Adrenal gland (tissue), 12 donors: ENCODE results near the gene TMEM175. TPM values are rescaled to one million over a fixed set of nuclear protein-coding genes. Genes with fewer than 3 reads are reported as not detected.
A peak's percentile ranks its signal among the peaks of the same experiment; 100 is the strongest.

Experiments
- DNase-seq, 7 donors: peaks; one replicate each; pipeline ENCODE4 v3.0.0-alpha.2; 2019 to 2020
- H3K27ac ChIP-seq, 5 donors: fragments of 200-600 bp; sonication (generic) in 4 of 5; 1 replicate in 3 of 5; 2 replicates in 2 of 5; pipeline versions ENCODE4 v1.5.1 to v1.8.0; 2016 to 2020; ENCODE audit warnings: mild to moderate bottlenecking in 1 of 5
- H3K27me3 ChIP-seq: fragments of 200-600 bp; 2 replicates; pipeline ENCODE4 v1.8.0; 2021
- H3K36me3 ChIP-seq, 2 donors: fragments of 200-600 bp; replicated peaks in 1 of 2; 1 replicate in 1 of 2; 2 replicates in 1 of 2; pipeline versions ENCODE4 v1.5.1 to v1.8.0; 2018 to 2022
- H3K4me1 ChIP-seq, 2 donors: fragments of 200-600 bp; replicated peaks in 1 of 2; 1 replicate in 1 of 2; 2 replicates in 1 of 2; pipeline versions ENCODE4 v1.5.1 to v1.8.0; 2018 to 2021
- H3K4me3 ChIP-seq, 4 donors: fragments of 200-600 bp; sonication (generic) in 3 of 4; one replicate each; pipeline ENCODE4 v1.5.1; 2016 to 2018
- H3K9me3 ChIP-seq, 3 donors: fragments of 200-600 bp; sonication (generic) in 1 of 3; replicated peaks in 1 of 3; 1 replicate in 2 of 3; 2 replicates in 1 of 3; pipeline versions ENCODE4 v1.5.1 to v1.8.0; 2016 to 2021
- POLR2A ChIP-seq, 2 donors: fragments of 450-650 bp; IDR thresholded peaks; one replicate each; pipeline ENCODE4 v1.6.1; 2017; ENCODE audit warnings: antibody characterized with exemption in 2 of 2, mild to moderate bottlenecking in 2 of 2, moderate library complexity in 1 of 2
- WGBS, 4 donors: extraction: QIAGEN DNeasy Blood & Tissue Kit in 2 of 4; methylation state at CpG; one replicate each; pipeline versions ENCODE4 v1.1.5 to v1.1.7; 2013 to 2017; 5-methylcytosine and 5-hydroxymethylcytosine counted together
- intact Hi-C, 2 donors: fragments of 100-400 bp; cut with DNase I; formaldehyde crosslinking; loops; one replicate each; pipeline versions ENCODE4 v1.14.1 to v1.15.0; 2022 to 2023
- polyA plus RNA-seq, 3 donors: library from polyadenylated mRNA; stranded (reverse); fragments of 200-250 nt in 2 of 3; fragments of 350-450 nt in 1 of 3; fragmentation: Illumina TruSeq in 1 of 3; extraction: RNeasy Lipid Tissue Mini Kit (QIAGEN cat#74804) in 1 of 3; gene quantifications; one replicate each; pipeline ENCODE4 v1.2.3, GENCODE V29; 2013 to 2014
- total RNA-seq, 9 donors: library from RNA; depleted of rRNA in 4 of 9; stranded (reverse); fragments of >200 nt in 4 of 9; fragments of 120-200 nt in 1 of 9; fragmentation: NEBNext Ultra II Directional in 1 of 9; extraction: Animal tissue kit (Norgen Biotek cat#: 25700) in 1 of 9; gene quantifications; one replicate each; pipeline versions ENCODE4 v1.1.0 to v1.2.4, GENCODE V29; 2013 to 2023
- TF ChIP-seq, protein P1 (sequence below), 6 experiments: fragments of 450-650 bp in 4 of 6; fragments of 200-600 bp in 2 of 6; sonication (generic) in 1 of 6; IDR thresholded peaks; 1 replicate in 5 of 6; 2 replicates in 1 of 6; pipeline versions ENCODE4 v1.5.1 to v1.8.0; 2016 to 2021; ENCODE audit warnings: antibody characterized with exemption in 6 of 6, mild to moderate bottlenecking in 2 of 6, moderate library complexity in 1 of 6
- donor health status: healthy with polysubstance abuse.
- donor health status: Bipolar disorder and iron deficiency.
- donor health status: DM: yes; HTN: yes; CAD: no.
- donor health status: DM: no; HTN: no; CAD: no.
- donor health status: DM: no; HTN: no; CAD: no.
- donor health status: DM: yes; HTN: yes; CAD: no.

TMEM175 gene
- total and polyA plus RNA-seq, 12 donors: 20.2 to 142 (median 47.9) TPM

DNA sequence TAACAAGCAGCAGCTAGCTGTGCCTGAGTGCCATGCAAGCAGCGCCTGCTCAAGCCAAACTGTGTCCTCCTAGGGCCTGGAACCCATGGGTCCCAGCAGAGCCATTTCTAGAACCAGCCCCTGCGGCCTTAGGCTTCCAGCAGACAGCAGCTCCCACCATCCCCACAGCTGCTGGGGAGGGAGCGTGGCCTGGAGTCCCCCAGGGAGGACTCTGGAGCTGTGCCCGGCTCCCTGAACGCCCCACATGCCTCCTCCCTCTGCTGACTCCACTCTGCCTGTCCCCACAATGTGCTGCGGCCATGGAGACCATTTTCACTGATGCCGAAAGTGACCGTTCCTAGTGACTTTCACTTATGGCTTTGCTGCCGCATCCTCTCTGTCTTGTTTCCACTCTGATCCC lies 46.0 kb upstream of the TMEM175 start:
- no peaks in the 10 kb centered on the region for H3K27me3 ChIP-seq
- DNase-seq: no peak
- no peak overlapping the region for H3K4me3 ChIP-seq
- TF ChIP-seq POLR2A (IDR thresholded peaks at IDR 0.05): no peak
- TF ChIP-seq, protein P1, sequence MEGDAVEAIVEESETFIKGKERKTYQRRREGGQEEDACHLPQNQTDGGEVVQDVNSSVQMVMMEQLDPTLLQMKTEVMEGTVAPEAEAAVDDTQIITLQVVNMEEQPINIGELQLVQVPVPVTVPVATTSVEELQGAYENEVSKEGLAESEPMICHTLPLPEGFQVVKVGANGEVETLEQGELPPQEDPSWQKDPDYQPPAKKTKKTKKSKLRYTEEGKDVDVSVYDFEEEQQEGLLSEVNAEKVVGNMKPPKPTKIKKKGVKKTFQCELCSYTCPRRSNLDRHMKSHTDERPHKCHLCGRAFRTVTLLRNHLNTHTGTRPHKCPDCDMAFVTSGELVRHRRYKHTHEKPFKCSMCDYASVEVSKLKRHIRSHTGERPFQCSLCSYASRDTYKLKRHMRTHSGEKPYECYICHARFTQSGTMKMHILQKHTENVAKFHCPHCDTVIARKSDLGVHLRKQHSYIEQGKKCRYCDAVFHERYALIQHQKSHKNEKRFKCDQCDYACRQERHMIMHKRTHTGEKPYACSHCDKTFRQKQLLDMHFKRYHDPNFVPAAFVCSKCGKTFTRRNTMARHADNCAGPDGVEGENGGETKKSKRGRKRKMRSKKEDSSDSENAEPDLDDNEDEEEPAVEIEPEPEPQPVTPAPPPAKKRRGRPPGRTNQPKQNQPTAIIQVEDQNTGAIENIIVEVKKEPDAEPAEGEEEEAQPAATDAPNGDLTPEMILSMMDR (IDR thresholded peaks at IDR 0.05): no peak
- no peaks in the 10 kb centered on the region for H3K9me3 ChIP-seq
- no peak overlapping the region for H3K27ac ChIP-seq
- intact Hi-C loops: loop anchor here in 1 of 2 donors (10.0 kb wide), 1 partner anchor 69 kb away; no protein-coding TSS in a partner anchor
- WGBS, 4 donors: 85 to 92% (median 88%) methylated on average over 6 to 9 of the region's 9 CpGs
- no peaks in the 10 kb centered on the region for H3K4me1 ChIP-seq
- H3K36me3 ChIP-seq: peaks cover 0 to 65% of the 10 kb centered on the region in 2 donors

DNA sequence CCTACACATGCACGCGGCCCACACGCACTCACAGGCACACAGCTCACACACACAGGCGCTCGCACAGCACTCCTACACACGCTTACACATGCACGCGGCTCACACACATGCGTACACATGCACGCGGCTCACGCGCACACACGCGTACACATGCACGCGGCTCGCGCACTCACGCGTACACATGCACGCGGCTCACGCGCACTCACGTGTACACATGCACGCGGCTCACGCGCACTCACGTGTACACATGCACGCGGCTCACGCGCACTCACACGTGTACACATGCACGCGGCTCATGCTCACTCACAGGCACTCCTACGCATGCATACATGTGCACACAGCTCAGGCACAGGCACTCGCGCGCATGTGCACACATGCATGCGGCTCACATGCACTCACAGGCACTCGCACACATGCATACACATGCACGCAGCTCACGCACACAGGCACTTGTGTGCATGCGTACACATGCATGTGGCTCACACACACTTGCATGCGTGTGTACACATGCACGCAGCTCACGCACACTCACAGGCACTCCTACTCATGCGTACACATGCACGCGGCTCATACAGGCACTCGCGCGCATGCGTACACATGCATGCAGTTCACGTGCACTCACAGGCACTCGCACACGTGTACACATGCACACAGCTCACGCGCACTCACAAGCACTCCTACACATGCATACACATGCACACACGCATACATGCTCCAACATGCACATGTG lies 45.1 kb upstream of the TMEM175 start:
- DNase-seq: no peak
- intact Hi-C loops: loop anchor here in 1 of 2 donors (10.0 kb wide), 1 partner anchor 68 kb away; no protein-coding TSS in a partner anchor
- WGBS, 4 donors: 94 to 97% (median 96%) methylated on average over 63 of the region's 63 CpGs
- TF ChIP-seq POLR2A (IDR thresholded peaks at IDR 0.05): no peak
- TF ChIP-seq, protein P1 (IDR thresholded peaks at IDR 0.05): no peak
- H3K9me3 ChIP-seq: no peaks in the 10 kb centered on the region
- no peaks in the 10 kb centered on the region for H3K4me1 ChIP-seq
- no peak overlapping the region for H3K4me3 ChIP-seq
- no peaks in the 10 kb centered on the region for H3K27me3 ChIP-seq
- no peak overlapping the region for H3K27ac ChIP-seq
- H3K36me3 ChIP-seq: peaks cover 0 to 56% of the 10 kb centered on the region in 2 donors

DNA sequence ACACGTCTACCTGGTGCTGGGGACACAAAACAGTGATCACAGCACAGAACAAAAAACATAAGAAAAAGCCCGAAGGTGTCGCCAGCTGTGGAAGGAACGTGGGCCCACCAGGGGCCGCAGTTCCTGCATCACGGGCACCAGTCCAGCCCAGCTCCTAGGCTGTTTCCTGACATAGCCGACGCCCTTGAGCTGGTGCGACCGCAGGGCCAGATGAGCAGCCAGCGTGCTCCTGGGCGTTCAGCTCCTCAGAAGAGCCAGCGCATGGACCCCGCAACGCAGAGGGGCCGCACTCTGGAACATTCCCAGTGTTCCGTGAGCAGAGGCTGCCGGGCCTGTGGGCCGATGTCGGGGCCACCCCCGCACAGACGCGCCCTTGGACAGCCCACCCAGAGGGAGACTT lies 44.2 kb upstream of the TMEM175 start:
- TF ChIP-seq POLR2A (IDR thresholded peaks at IDR 0.05): no peak
- TF ChIP-seq, protein P1 (IDR thresholded peaks at IDR 0.05): no peak
- intact Hi-C loops: loop anchor here in 1 of 2 donors (10.0 kb wide), 1 partner anchor 67 kb away; no protein-coding TSS in a partner anchor
- Histone ChIP-seq H3K9me3 (no peaks in the 10 kb centered on the region), H3K27ac (no peak overlapping the region), H3K4me1 (no peaks in the 10 kb centered on the region), H3K27me3 (no peaks in the 10 kb centered on the region), H3K36me3 (peaks cover 0 to 55% of the 10 kb centered on the region in 2 donors), H3K4me3 (no peak overlapping the region)
- peak in 1 of 7 donors; percentile 19 for DNase-seq
- WGBS, 4 donors: 78 to 91% (median 88%) methylated on average over 10 to 23 of the region's 23 CpGs

DNA sequence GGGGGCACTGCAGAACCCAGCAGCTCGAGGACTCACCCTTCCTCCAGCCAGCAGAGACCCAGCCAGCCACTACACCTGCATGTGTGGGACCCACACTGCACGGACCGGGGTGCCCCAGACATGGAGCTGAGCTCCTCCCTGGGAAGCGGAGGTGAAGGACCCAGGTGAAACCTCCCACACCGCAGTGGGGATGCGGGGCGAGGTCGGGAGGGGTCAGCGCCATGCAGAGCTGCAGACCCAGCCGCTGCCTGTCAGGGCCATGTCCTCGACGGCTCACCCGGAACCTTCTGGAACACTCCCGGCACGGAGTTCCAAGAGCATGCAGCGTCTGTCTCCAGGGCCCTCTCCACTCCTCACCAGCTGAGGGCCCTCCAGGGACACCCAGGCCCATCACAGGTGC lies 42.7 kb upstream of the TMEM175 start:
- DNase-seq: no peak
- H3K27ac ChIP-seq: no peak overlapping the region
- intact Hi-C loops: loop anchor here in 1 of 2 donors (10.0 kb wide), 1 partner anchor 65 kb away; no protein-coding TSS in a partner anchor
- 86 to 94% (median 93%) methylated on average over 5 to 16 of the region's 16 CpGs for WGBS, 4 donors
- H3K9me3 ChIP-seq: no peaks in the 10 kb centered on the region
- peaks cover 0 to 49% of the 10 kb centered on the region in 2 donors for H3K36me3 ChIP-seq
- TF ChIP-seq, protein P1 (IDR thresholded peaks at IDR 0.05): no peak
- TF ChIP-seq POLR2A (IDR thresholded peaks at IDR 0.05): no peak
- H3K4me1 ChIP-seq: no peaks in the 10 kb centered on the region
- H3K27me3 ChIP-seq: no peaks in the 10 kb centered on the region
- no peak overlapping the region for H3K4me3 ChIP-seq
